Measurements from ENCODE around the gene EEF1A2. TPM values are rescaled to one million over a fixed set of nuclear protein-coding genes. Genes with fewer than 3 reads are reported as not detected.

EEF1A2 gene
- total and polyA plus RNA-seq, 2 experiments from 2014 or later, result 1.3 to 37.1 TPM

GRCh38 chr20:63497138-63497945 is 1.5 kb downstream of the EEF1A2 start:
- Histone ChIP-seq H3K4me2 (peak overlapping the region; percentile 81), H3F3A (replicated peaks; ENCODE audit: low read depth) (no peaks in the 10 kb centered on the region), H3K4me3 (peak overlapping the region; percentile 56; the same call in 1 of the 2 replicates), H3K27ac (ENCODE audit: low read depth) (no peak overlapping the region), H3K9me2 (ENCODE audit: insufficient read depth) (no peaks in the 10 kb centered on the region), H4K20me1 (replicated peaks; ENCODE audit: insufficient read depth) (no peaks in the 10 kb centered on the region), H3K36me3 (ENCODE audit: insufficient read depth) (no peaks in the 10 kb centered on the region), H2AFZ (no peak overlapping the region), H3K79me2 (replicated peaks; ENCODE audit: insufficient read depth) (no peaks in the 10 kb centered on the region), H3K27me3 (ENCODE audit: insufficient read depth) (peaks cover 36% of the 10 kb centered on the region), H3K4me1 (ENCODE audit: insufficient read depth) (peaks cover 17% of the 10 kb centered on the region)
- DNase-seq (ENCODE audit: low spot score), result no peak
- peaks cover 30% of the 10 kb centered on the region for H3K27me3 Mint-ChIP-seq (ENCODE audit: insufficient read depth, low read depth, poor library complexity)
- ATAC-seq, result no peak
- peaks cover 5% of the 10 kb centered on the region; the same call in 2 of the 3 replicates for H3K4me1 Mint-ChIP-seq
- peaks cover under 1% of the 10 kb centered on the region; the same call in 1 of the 3 replicates for H3K9me3 Mint-ChIP-seq
- H3K4me3 Mint-ChIP-seq, result 0 out of 3 replicates have a peak overlapping the region, but pooled peaks have one; percentile 23
- TF ChIP-seq ZNF114 (CRISPR knock-in tag; IDR thresholded peaks at IDR 0.05) (no peak), POLR2AphosphoS5 (IDR thresholded peaks at IDR 0.05; ENCODE audit: low read depth) (no peak), NANOG (IDR thresholded peaks at IDR 0.05; ENCODE audit: borderline replicate concordance) (no peak), CTCF (conservative IDR thresholded peaks at IDR 0.05; ENCODE audit: low read depth in 2 of 2) (no peak), STAT1 (IDR thresholded peaks at IDR 0.05; ENCODE audit: unreplicated experiment) (no peak), JUNB (IDR thresholded peaks at IDR 0.05; ENCODE audit: unreplicated experiment) (no peak), ZNF331 (CRISPR knock-in tag; IDR thresholded peaks at IDR 0.05; ENCODE audit: low read depth) (no peak), EZH2 (IDR thresholded peaks at IDR 0.05; ENCODE audit: low read depth, unreplicated experiment) (no peak), EZH2phosphoT487 (IDR thresholded peaks at IDR 0.05; ENCODE audit: unreplicated experiment) (no peak), REST (IDR thresholded peaks at IDR 0.05; ENCODE audit: unreplicated experiment) (no peak), CREB1 (CRISPR knock-in tag; IDR thresholded peaks at IDR 0.05; ENCODE audit: low read depth) (no peak), ETS1 (IDR thresholded peaks at IDR 0.05) (no peak), ZNF462 (CRISPR knock-in tag; IDR thresholded peaks at IDR 0.05) (no peak)
- H3K36me3 Mint-ChIP-seq (ENCODE audit: low read depth), result peaks cover 6% of the 10 kb centered on the region
- no peak overlapping the region for H3K27ac Mint-ChIP-seq

Measured in GM23338 (cell line).